Peyer's patch (tissue), 4 donors: ENCODE results near the gene DNAH14. TPM values are rescaled to one million over a fixed set of nuclear protein-coding genes. Genes with fewer than 3 reads are reported as not detected.
"Not testable (repeated sequence)": the region's sequence is repeated elsewhere in the genome, so short reads cannot be mapped to it uniquely, and the experiment has no call there.

ENCODE experiments used
- DNase-seq, 3 donors: peaks; one replicate each; pipeline ENCODE4 v3.0.0-alpha.2; 2017 to 2019
- H3K27ac ChIP-seq, 4 donors: fragments of 200-600 bp; sonication (generic); one replicate each; pipeline ENCODE4 v1.5.1; 2016 to 2019
- H3K27me3 ChIP-seq, 2 donors: fragments of 200-600 bp; sonication (generic); one replicate each; pipeline ENCODE4 v1.5.1; 2019
- H3K36me3 ChIP-seq, 3 donors: fragments of 200-600 bp; sonication (generic); one replicate each; pipeline ENCODE4 v1.5.1; 2016 to 2019
- H3K4me1 ChIP-seq, 4 donors: fragments of 200-600 bp; sonication (generic); one replicate each; pipeline ENCODE4 v1.5.1; 2016 to 2019
- H3K4me3 ChIP-seq, 4 donors: fragments of 200-600 bp; sonication (generic); 1 replicate in 3 of 4; 2 replicates in 1 of 4; pipeline ENCODE4 v1.5.1; 2016 to 2019; ENCODE audit warnings: mild to moderate bottlenecking in 1 of 4
- H3K9me3 ChIP-seq, 4 donors: fragments of 200-600 bp; sonication (generic); one replicate each; pipeline ENCODE4 v1.5.1; 2016 to 2019; ENCODE audit warnings: mild to moderate bottlenecking in 1 of 4
- CTCF ChIP-seq, 6 experiments: fragments of 450-650 bp in 4 of 6; fragments of 200-600 bp in 2 of 6; sonication (generic) in 1 of 6; IDR thresholded peaks; one replicate each; pipeline ENCODE4 v1.5.1; 2017 to 2019; ENCODE audit warnings: antibody characterized with exemption in 6 of 6, mild to moderate bottlenecking in 3 of 6, moderate library complexity in 1 of 6
- POLR2A ChIP-seq, 2 donors: fragments of 450-650 bp; IDR thresholded peaks; one replicate each; pipeline ENCODE4 v1.5.1; 2017; ENCODE audit warnings: antibody characterized with exemption in 2 of 2, mild to moderate bottlenecking in 2 of 2, moderate library complexity in 2 of 2
- total RNA-seq, 4 donors: library from RNA; depleted of rRNA; stranded (reverse); fragments of >200 nt; gene quantifications; one replicate each; pipeline ENCODE4 v1.1.0, GENCODE V29; 2016

DNAH14 gene
- total RNA-seq, 4 donors from 2014 or later: 6.5 to 11.0 (median 7.4) TPM

GRCh38 chr1:225224287-225224686, 294.8 kb downstream of the DNAH14 start:
- no peak overlapping the region for H3K4me3 ChIP-seq
- no peaks in the 10 kb centered on the region for H3K9me3 ChIP-seq
- H3K36me3 ChIP-seq: no peaks in the 10 kb centered on the region
- H3K27ac ChIP-seq: no peak overlapping the region
- no peak for DNase-seq
- H3K4me1 ChIP-seq: no peaks in the 10 kb centered on the region
- TF ChIP-seq POLR2A (IDR thresholded peaks at IDR 0.05): no peak
- TF ChIP-seq CTCF (IDR thresholded peaks at IDR 0.05): no peak
- no peaks in the 10 kb centered on the region for H3K27me3 ChIP-seq

- no peak overlapping the region for H3K4me3 ChIP-seq
- no peaks in the 10 kb centered on the region for H3K27me3 ChIP-seq
- no peak overlapping the region for H3K27ac ChIP-seq
- H3K9me3 ChIP-seq: no peaks in the 10 kb centered on the region
- no peak for DNase-seq
- no peaks in the 10 kb centered on the region for H3K36me3 ChIP-seq
- H3K4me1 ChIP-seq: no peaks in the 10 kb centered on the region
- TF ChIP-seq CTCF (IDR thresholded peaks at IDR 0.05) (no peak), POLR2A (IDR thresholded peaks at IDR 0.05) (no peak)
Measured at GRCh38 chr1:225225681-225226080, 296.2 kb downstream of the DNAH14 start.

GRCh38 chr1:225228871-225229303, 299.4 kb downstream of the DNAH14 start:
- TF ChIP-seq CTCF (IDR thresholded peaks at IDR 0.05) (no peak), POLR2A (IDR thresholded peaks at IDR 0.05) (no peak)
- Histone ChIP-seq H3K27me3 (no peaks in the 10 kb centered on the region), H3K4me1 (no peaks in the 10 kb centered on the region), H3K27ac (no peak overlapping the region), H3K9me3 (no peaks in the 10 kb centered on the region), H3K36me3 (no peaks in the 10 kb centered on the region), H3K4me3 (no peak overlapping the region)
- DNase-seq: no peak

GRCh38 chr1:225229429-225229828, 300.0 kb downstream of the DNAH14 start:
- DNase-seq, H3K36me3 ChIP-seq, H3K4me1 ChIP-seq, H3K27me3 ChIP-seq, H3K4me3 ChIP-seq, H3K27ac ChIP-seq, H3K9me3 ChIP-seq: not testable (repeated sequence)

- no peak for DNase-seq
- H3K36me3 ChIP-seq: no peaks in the 10 kb centered on the region
- no peak overlapping the region for H3K4me3 ChIP-seq
- no peaks in the 10 kb centered on the region for H3K27me3 ChIP-seq
- TF ChIP-seq POLR2A (IDR thresholded peaks at IDR 0.05) (no peak), CTCF (IDR thresholded peaks at IDR 0.05) (no peak)
- no peaks in the 10 kb centered on the region for H3K4me1 ChIP-seq
- no peaks in the 10 kb centered on the region for H3K9me3 ChIP-seq
- no peak overlapping the region for H3K27ac ChIP-seq
Measured at GRCh38 chr1:225230483-225230882, 301.0 kb downstream of the DNAH14 start.

GRCh38 chr1:225232930-225233329, 303.5 kb downstream of the DNAH14 start:
- not testable (repeated sequence) for H3K27me3 ChIP-seq, H3K9me3 ChIP-seq, DNase-seq, H3K4me3 ChIP-seq, H3K4me1 ChIP-seq, H3K36me3 ChIP-seq, H3K27ac ChIP-seq

GRCh38 chr1:225242611-225243010, 313.1 kb downstream of the DNAH14 start:
- H3K4me3 ChIP-seq: no peak overlapping the region
- no peaks in the 10 kb centered on the region for H3K4me1 ChIP-seq
- H3K36me3 ChIP-seq: no peaks in the 10 kb centered on the region
- peaks cover 0 to 7% (median 3%) of the 10 kb centered on the region in 4 donors for H3K9me3 ChIP-seq
- no peaks in the 10 kb centered on the region for H3K27me3 ChIP-seq
- H3K27ac ChIP-seq: no peak overlapping the region
- TF ChIP-seq POLR2A (IDR thresholded peaks at IDR 0.05) (no peak), CTCF (IDR thresholded peaks at IDR 0.05) (no peak)
- DNase-seq: no peak
